GM18870 (cell line): Measurements from ENCODE around the gene NSMCE3.

Source experiments
- ATAC-seq: cut with Tn5 transposase; IDR thresholded peaks from one replicate; pipeline ENCODE4 v1.9.1; 2021; ENCODE audit warnings: moderate library complexity; ENCODE audit not compliant: unreplicated experiment

The NSMCE3 gene

GRCh38 chr15:29269485-29270168, at the start of gene NSMCE3:
Gene NSMCE3 (minus strand): TSS chr15:29269822. CDS start chr15:29269705, 117 bp downstream.
- peak; percentile 90 for ATAC-seq

GRCh38 chr15:29316422-29316821, 46.8 kb upstream of the NSMCE3 start:
- no peak for ATAC-seq

- ATAC-seq: no peak
Observed at GRCh38 chr15:29312387-29312786, 42.8 kb upstream of the NSMCE3 start.

- ATAC-seq: no peak
Observed at GRCh38 chr15:29311696-29312095, 42.1 kb upstream of the NSMCE3 start.

- ATAC-seq: peak; percentile 59
Observed at GRCh38 chr15:29309139-29309538, 39.5 kb upstream of the NSMCE3 start.

- no peak for ATAC-seq
Observed at GRCh38 chr15:29308299-29308698, 38.7 kb upstream of the NSMCE3 start.

GRCh38 chr15:29305556-29305955, 35.9 kb upstream of the NSMCE3 start:
- ATAC-seq: no peak

DNA sequence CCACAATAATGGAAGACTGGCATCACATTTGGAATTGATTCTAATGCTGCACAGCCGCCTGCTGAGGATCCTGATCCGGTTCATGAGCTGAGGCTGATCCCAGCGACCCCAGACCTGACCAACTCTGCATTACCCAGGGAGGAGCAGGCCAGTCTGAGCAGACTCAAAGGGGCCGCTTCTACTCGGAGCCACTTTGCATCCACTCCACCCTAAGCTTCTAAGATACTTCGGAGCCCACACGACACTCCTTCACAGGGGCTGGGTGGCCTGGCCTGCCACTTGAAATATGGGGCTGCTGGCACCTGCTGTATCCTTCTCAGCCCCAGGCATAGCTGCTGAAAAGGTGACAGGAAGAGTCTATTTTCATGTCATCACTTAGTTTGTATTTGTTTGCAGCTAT, 33.2 kb upstream of the NSMCE3 start:
- ATAC-seq: no peak

DNA sequence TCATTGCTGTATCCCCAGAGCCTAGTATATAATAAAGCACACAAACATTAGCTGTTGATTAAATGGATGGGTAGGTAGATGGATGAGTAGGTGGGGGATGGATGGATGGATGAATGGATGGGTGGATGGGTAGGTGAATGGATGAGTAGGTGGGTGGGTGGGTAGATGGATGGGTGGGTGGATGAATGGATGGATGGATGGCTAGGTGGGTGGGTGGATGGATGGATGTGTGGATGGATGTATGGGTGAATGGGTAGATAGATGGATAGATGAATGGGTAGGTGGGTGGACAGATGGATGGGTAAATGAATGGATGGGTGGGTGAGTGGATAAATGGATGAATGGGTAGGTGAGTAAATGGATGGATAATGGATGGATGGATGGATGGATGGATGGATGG, 30.2 kb upstream of the NSMCE3 start:
- no peak for ATAC-seq

DNA sequence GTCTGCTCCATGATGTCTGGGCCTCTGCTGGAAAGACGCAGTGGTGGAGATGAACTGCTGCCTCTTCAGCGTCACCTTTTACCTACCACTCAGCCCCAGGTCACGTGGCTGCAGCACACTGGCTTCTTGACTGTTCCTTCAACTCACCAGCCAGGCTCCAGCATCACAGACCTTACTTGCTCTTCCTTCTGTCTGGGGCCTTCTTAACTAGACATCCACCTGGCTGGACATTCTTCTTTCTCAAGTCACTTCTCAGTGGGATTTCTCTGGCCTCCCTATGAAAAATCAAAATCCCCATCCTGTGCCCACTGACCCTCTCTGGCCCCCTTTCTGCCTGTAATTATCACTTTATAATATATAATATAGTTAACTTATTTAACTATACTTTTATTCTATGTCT, 29.7 kb upstream of the NSMCE3 start:
- no peak for ATAC-seq

GRCh38 chr15:29294732-29295325, 25.2 kb upstream of the NSMCE3 start:
- ATAC-seq: no peak

DNA sequence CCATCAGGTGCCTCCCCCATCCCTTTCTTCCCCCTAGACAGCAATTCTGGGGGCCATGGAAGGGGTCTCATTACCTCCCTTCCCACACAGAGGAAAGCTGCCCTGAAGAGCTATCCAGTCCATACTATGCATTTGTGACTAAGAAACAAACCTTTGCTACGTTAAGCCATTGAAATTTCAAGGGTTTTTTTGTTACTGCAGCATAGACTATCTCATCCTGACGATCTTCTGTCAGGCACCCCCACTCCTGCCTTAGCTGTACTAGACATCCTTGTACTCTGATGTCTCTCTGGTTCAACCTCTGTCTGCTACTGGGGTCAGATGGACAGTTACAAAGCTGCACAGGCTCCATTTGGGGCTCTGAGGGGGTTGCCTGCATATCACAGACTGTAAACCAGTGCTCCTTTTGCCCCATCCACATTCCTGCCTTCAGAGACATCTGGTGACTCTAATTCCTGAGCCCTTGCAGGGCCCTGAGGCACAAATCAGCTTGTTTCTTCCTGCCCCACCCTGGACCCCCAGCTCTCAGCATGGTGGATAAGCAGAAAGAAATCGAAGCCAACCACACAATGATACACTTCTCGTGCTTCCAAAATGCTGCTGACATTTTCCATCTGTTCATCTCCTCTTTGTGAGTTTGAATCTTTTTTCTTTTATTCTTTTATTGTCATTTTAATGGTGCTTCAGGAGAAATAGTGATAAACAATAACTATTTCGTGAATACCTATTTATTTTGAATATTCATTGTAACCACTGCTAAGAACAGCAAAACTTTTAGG, 21.6 kb upstream of the NSMCE3 start:
- no peak for ATAC-seq

DNA sequence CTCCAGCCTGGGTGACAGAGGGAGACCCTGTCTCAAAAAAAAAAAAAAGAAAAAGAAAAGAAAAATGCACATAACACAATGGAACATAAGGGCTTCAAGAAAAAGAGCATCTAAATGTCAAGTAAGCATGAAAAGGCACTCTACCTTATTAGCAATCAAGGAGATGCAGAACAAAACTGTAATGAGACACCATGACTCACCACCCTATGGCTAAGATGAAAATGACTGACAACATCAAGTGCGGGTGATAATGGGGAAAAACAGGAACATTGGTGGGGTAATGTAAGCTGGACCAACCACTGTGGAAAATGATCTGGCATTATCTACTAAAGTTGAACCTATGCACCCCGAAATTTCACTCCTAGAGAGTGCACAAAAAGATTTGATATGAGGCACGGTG, 19.6 kb upstream of the NSMCE3 start:
- no peak for ATAC-seq

DNA sequence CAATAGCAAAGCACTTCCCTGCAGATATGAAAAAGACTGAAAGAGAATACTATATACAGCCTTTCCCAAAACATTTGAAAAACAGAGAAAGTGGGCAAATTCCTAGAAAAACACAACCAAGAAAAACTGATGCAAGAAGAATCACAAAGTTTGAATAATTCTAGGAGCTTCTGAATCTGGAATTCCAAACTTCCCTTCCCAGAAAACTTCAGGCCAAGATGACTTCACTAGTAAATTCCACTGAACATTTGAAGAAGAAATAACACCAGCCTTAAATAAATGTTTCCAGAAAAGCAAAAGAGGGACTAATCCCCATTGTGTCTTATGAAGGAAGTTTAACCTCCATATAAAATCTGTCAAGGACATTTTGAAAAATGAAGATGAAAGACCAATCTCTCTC, 15.8 kb upstream of the NSMCE3 start:
- no peak for ATAC-seq

GRCh38 chr15:29283381-29283780, 13.8 kb upstream of the NSMCE3 start:
- ATAC-seq: no peak

- ATAC-seq: no peak
Observed at GRCh38 chr15:29280514-29280913, 10.9 kb upstream of the NSMCE3 start.

GRCh38 chr15:29278436-29279105, 8.9 kb upstream of the NSMCE3 start:
- no peak for ATAC-seq

DNA sequence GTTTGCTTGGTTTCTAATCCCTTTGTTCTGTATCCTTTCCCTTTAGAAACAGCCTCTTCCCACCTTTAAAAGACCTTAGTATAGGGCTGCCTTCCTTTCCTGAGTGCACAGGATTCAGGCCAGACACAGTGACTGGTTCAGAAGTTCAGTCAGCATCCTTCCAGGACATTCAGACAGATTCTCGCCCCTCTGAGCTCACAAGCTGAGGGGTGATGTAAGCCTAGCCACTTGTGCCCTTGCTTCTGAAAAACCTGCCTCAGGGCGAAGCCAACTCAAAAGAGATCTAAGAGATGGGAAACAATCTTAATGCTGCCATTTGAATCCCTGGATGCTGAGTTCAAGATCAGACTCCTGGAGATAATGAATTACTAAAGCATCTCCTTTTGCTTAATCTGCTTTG, 6.7 kb upstream of the NSMCE3 start:
- ATAC-seq: no peak

- no peak for ATAC-seq
Observed at GRCh38 chr15:29275855-29276254, 6.2 kb upstream of the NSMCE3 start.

DNA sequence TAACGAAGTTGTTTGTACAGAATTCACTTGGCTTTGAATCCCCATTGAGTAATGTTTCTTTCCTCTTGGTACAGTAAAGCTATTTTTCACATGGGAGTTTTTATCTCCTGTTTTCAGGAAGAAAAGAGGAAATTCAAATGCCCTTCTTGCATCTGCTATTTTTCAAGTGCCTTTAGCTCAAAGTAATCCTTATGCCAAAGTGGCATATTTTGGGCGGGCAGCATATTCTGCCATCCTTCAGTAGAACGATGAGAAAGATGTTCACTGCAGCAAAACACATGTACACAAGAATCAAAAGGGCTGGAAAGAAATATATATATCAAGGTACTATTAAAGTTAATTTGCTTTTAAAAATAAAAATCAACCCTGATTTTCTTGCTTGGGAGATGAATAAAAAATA, 5.3 kb upstream of the NSMCE3 start:
- no peak for ATAC-seq

- no peak for ATAC-seq
Observed at GRCh38 chr15:29272219-29272618, 2.6 kb upstream of the NSMCE3 start.

- no peak for ATAC-seq
Observed at GRCh38 chr15:29270976-29271375, 1.4 kb upstream of the NSMCE3 start.
